HEK293 (cell line): ENCODE data around the gene SAMM50.

ENCODE experiments used
- CTCF ChIA-PET: fragments of 350-600 bp; formaldehyde crosslinking; extraction: SDS; loops from one replicate; lab custom pipeline; 2021; ENCODE audit warnings: antibody characterized with exemption; lab: Yijun Ruan, JAX
- POLR2A ChIA-PET: fragments of 300-600 bp; formaldehyde crosslinking; extraction: SDS; loops from one replicate; lab custom pipeline; 2020; ENCODE audit warnings: antibody characterized with exemption, inconsistent platforms; lab: Yijun Ruan, JAX
- H3K27ac ChIP-seq: fragments of 200-500 bp; sonication (Bioruptor generic); 2 replicates; pipeline ENCODE4 v1.5.1; 2014; ENCODE audit warnings: low read depth, low read length, control low read depth, inconsistent platforms; ENCODE audit errors: extremely low read depth
- H3K36me3 ChIP-seq, 2 experiments: fragments of 200-500 bp in 1 of 2; sonication (Bioruptor generic) in 1 of 2; 1 replicate in 1 of 2; 2 replicates in 1 of 2; pipeline ENCODE4 v1.5.1; 2014 to 2017; ENCODE audit warnings: inconsistent platforms in 2 of 2, low read length in 2 of 2; ENCODE audit not compliant: control insufficient read depth in 2 of 2, insufficient read depth in 1 of 2
- H3K4me1 ChIP-seq: fragments of 200-500 bp; sonication (Bioruptor generic); 2 replicates; pipeline ENCODE4 v1.5.1; 2014; ENCODE audit warnings: mild to moderate bottlenecking, low read length, inconsistent platforms; ENCODE audit not compliant: control insufficient read depth, insufficient read depth
- H3K4me3 ChIP-seq: 2 replicates; pipeline ENCODE4 v1.5.1; 2011; ENCODE audit warnings: low read depth, mild to moderate bottlenecking, control low read depth, low read length, moderate library complexity
- H3K9me3 ChIP-seq: fragments of 200-500 bp; sonication (Bioruptor generic); 2 replicates; pipeline ENCODE4 v1.5.1; 2014; ENCODE audit warnings: low read depth, low read length, inconsistent platforms; ENCODE audit not compliant: control insufficient read depth, insufficient read depth
- AEBP2 ChIP-seq: fragments of 450-650 bp; formaldehyde crosslinking; IDR thresholded peaks from 2 replicates; pipeline ENCODE4 v1.5.1; 2016; ENCODE audit warnings: missing biosample characterization, missing genetic modification characterization, borderline replicate concordance
- KLF8 ChIP-seq: fragments of 450-650 bp; formaldehyde crosslinking; IDR thresholded peaks from 2 replicates; pipeline ENCODE4 v1.5.1; 2016; ENCODE audit warnings: missing biosample characterization, missing genetic modification characterization
- PRDM10 ChIP-seq: fragments of 450-650 bp; formaldehyde crosslinking; IDR thresholded peaks from 2 replicates; pipeline ENCODE4 v1.5.1; 2016; ENCODE audit warnings: missing biosample characterization, missing genetic modification characterization
- SALL2 ChIP-seq: fragments of 450-650 bp; formaldehyde crosslinking; IDR thresholded peaks from 2 replicates; pipeline ENCODE4 v1.5.0; 2017; ENCODE audit warnings: missing biosample characterization, mild to moderate bottlenecking, missing genetic modification characterization, borderline replicate concordance
- SP3 ChIP-seq: fragments of 450-650 bp; formaldehyde crosslinking; IDR thresholded peaks from 2 replicates; pipeline ENCODE4 v1.5.1; 2016; ENCODE audit warnings: missing biosample characterization, missing genetic modification characterization
- ZBTB44 ChIP-seq: fragments of 450-650 bp; IDR thresholded peaks from 2 replicates; pipeline ENCODE4 v1.5.1; 2018; ENCODE audit warnings: missing biosample characterization, mild to moderate bottlenecking, missing genetic modification characterization
- ZEB2 ChIP-seq: fragments of 450-650 bp; formaldehyde crosslinking; IDR thresholded peaks from 2 replicates; pipeline ENCODE4 v1.5.1; 2016; ENCODE audit warnings: missing biosample characterization, missing genetic modification characterization
- ZNF112 ChIP-seq: fragments of 450-650 bp; formaldehyde crosslinking; IDR thresholded peaks from 2 replicates; pipeline ENCODE4 v1.5.0; 2017; ENCODE audit warnings: missing biosample characterization, missing genetic modification characterization
- ZNF221 ChIP-seq: fragments of 450-650 bp; formaldehyde crosslinking; IDR thresholded peaks from 2 replicates; pipeline ENCODE4 v1.5.1; 2017; ENCODE audit warnings: missing biosample characterization, missing genetic modification characterization, borderline replicate concordance
- ZNF23 ChIP-seq: fragments of 450-650 bp; formaldehyde crosslinking; IDR thresholded peaks from 2 replicates; pipeline ENCODE4 v1.5.1; 2016; ENCODE audit warnings: missing biosample characterization, missing genetic modification characterization, borderline replicate concordance
- ZNF248 ChIP-seq: fragments of 450-650 bp; formaldehyde crosslinking; IDR thresholded peaks from 2 replicates; pipeline ENCODE4 v1.5.1; 2017; ENCODE audit warnings: missing biosample characterization, missing genetic modification characterization
- ZNF280C ChIP-seq: fragments of 450-650 bp; formaldehyde crosslinking; IDR thresholded peaks from 2 replicates; pipeline ENCODE4 v1.5.1; 2016; ENCODE audit warnings: missing biosample characterization, missing genetic modification characterization
- ZNF292 ChIP-seq: fragments of 450-650 bp; formaldehyde crosslinking; IDR thresholded peaks from 2 replicates; pipeline ENCODE4 v1.5.1; 2016; ENCODE audit warnings: low read depth, missing biosample characterization, missing genetic modification characterization, borderline replicate concordance
- ZNF518A ChIP-seq: fragments of 450-650 bp; formaldehyde crosslinking; conservative IDR thresholded peaks from 2 replicates; pipeline ENCODE4 v1.5.1; 2016; ENCODE audit warnings: low read depth, missing biosample characterization, missing genetic modification characterization
- ZNF544 ChIP-seq: fragments of 450-650 bp; formaldehyde crosslinking; IDR thresholded peaks from 2 replicates; pipeline ENCODE4 v1.5.0; 2017; ENCODE audit warnings: missing biosample characterization, missing genetic modification characterization
- ZNF561 ChIP-seq: fragments of 450-650 bp; IDR thresholded peaks from 2 replicates; pipeline ENCODE4 v1.5.1; 2018; ENCODE audit warnings: missing biosample characterization, missing genetic modification characterization, borderline replicate concordance
- ZNF585B ChIP-seq: fragments of 450-650 bp; formaldehyde crosslinking; IDR thresholded peaks from 2 replicates; pipeline ENCODE4 v1.5.1; 2016; ENCODE audit warnings: missing biosample characterization, missing genetic modification characterization
- ZNF600 ChIP-seq: fragments of 450-650 bp; formaldehyde crosslinking; IDR thresholded peaks from 2 replicates; pipeline ENCODE4 v1.5.1; 2016; ENCODE audit warnings: missing biosample characterization, missing genetic modification characterization
- ZNF624 ChIP-seq: fragments of 450-650 bp; formaldehyde crosslinking; IDR thresholded peaks from 2 replicates; pipeline ENCODE4 v1.5.1; 2017; ENCODE audit warnings: missing biosample characterization, missing genetic modification characterization
- ZNF707 ChIP-seq: fragments of 450-650 bp; formaldehyde crosslinking; IDR thresholded peaks from 2 replicates; pipeline ENCODE4 v1.5.1; 2016; ENCODE audit warnings: missing biosample characterization, missing genetic modification characterization
- ZNF830 ChIP-seq: fragments of 450-650 bp; IDR thresholded peaks from 2 replicates; pipeline ENCODE4 v1.5.0; 2018; ENCODE audit warnings: missing biosample characterization, missing genetic modification characterization, low read depth, mild to moderate bottlenecking, moderate library complexity

The SAMM50 gene

GRCh38 chr22:43994416-43994815 lies 39.2 kb downstream of the SAMM50 start:
- Histone ChIP-seq H3K9me3 (no peaks in the 10 kb centered on the region), H3K4me3 (no peak overlapping the region), H3K27ac (no peak overlapping the region), H3K4me1 (no peaks in the 10 kb centered on the region), H3K36me3 (peaks cover 23 to 95% of the 10 kb centered on the region in 2 experiments)
- CTCF ChIA-PET: interaction anchor here (0.5 to 4.7 kb wide), 10 partner anchors 12 to 691 kb away, joined by 3 to 120 read pairs (median 9); no protein-coding TSS in a partner anchor
- POLR2A ChIA-PET: no interaction called here
- TF ChIP-seq AEBP2 (tag by site-specific recombination): no peak
- no peak for TF ChIP-seq ZNF707 (tag by site-specific recombination)
- no peak for TF ChIP-seq ZBTB44 (tag by site-specific recombination)
- TF ChIP-seq ZNF221 (tag by site-specific recombination): no peak
- no peak for TF ChIP-seq ZEB2 (tag by site-specific recombination)
- TF ChIP-seq ZNF23 (tag by site-specific recombination): no peak
- no peak for TF ChIP-seq ZNF292 (tag by site-specific recombination)
- TF ChIP-seq ZNF600 (tag by site-specific recombination): no peak
- no peak for TF ChIP-seq KLF8
- TF ChIP-seq ZNF544 (tag by site-specific recombination): no peak
- TF ChIP-seq SALL2 (tag by site-specific recombination): no peak
- no peak for TF ChIP-seq ZNF830 (tag by site-specific recombination)
- TF ChIP-seq ZNF248 (tag by site-specific recombination): no peak
- no peak for TF ChIP-seq ZNF585B (tag by site-specific recombination)
- TF ChIP-seq ZNF624 (tag by site-specific recombination): no peak
- TF ChIP-seq SP3: no peak
- TF ChIP-seq ZNF112 (tag by site-specific recombination): no peak
- no peak for TF ChIP-seq ZNF561 (tag by site-specific recombination)
- no peak for TF ChIP-seq ZNF280C (tag by site-specific recombination)

- H3K36me3 ChIP-seq: peaks cover 15 to 90% of the 10 kb centered on the region in 2 experiments
- H3K4me1 ChIP-seq: no peaks in the 10 kb centered on the region
- H3K27ac ChIP-seq: no peak overlapping the region
- POLR2A ChIA-PET: no interaction called here
- no peaks in the 10 kb centered on the region for H3K9me3 ChIP-seq
- CTCF ChIA-PET: interaction anchor here (0.7 to 4.7 kb wide), 5 partner anchors 87 to 631 kb away, joined by 3 to 120 read pairs (median 28); no protein-coding TSS in a partner anchor
- H3K4me3 ChIP-seq: no peak overlapping the region
- no peak for TF ChIP-seq ZNF518A (tag by site-specific recombination)
- no peak for TF ChIP-seq PRDM10 (tag by site-specific recombination)
Observed at GRCh38 chr22:43995057-43995685, 39.9 kb downstream of the SAMM50 start.
